G401 (cell line): ENCODE results near the gene PVALEF. TPM values are rescaled to one million over a fixed set of nuclear protein-coding genes. Genes with fewer than 3 reads are reported as not detected.
A peak's percentile ranks its signal among the peaks of the same experiment; 100 is the strongest.

Experiments
- DNase-seq: peaks from one replicate; pipeline ENCODE4 v3.0.0-alpha.2; 2015; ENCODE audit warnings: low spot score
- in situ Hi-C: cut with HindIII; loops from 2 replicates; pipeline ENCODE4 v1.10.0; 2016; ENCODE audit warnings: low sequenced_read_pairs, mixed read lengths
- total RNA-seq: library from RNA; depleted of rRNA; stranded (reverse); fragments of >200 nt; shearing (Covaris generic); gene quantifications from 2 replicates; pipeline ENCODE4 v1.2.3, GENCODE V29; 2014

Gene PVALEF
- total RNA-seq, 1 experiment from 2014 or later, result not detected

GRCh38 chr17:81191116-81191515 is 25.8 kb downstream of the PVALEF start:
- DNase-seq, result no peak
- in situ Hi-C loops, result no loop called here

GRCh38 chr17:81191646-81192045 is 26.3 kb downstream of the PVALEF start:
- in situ Hi-C loops, result no loop called here
- no peak for DNase-seq

DNA sequence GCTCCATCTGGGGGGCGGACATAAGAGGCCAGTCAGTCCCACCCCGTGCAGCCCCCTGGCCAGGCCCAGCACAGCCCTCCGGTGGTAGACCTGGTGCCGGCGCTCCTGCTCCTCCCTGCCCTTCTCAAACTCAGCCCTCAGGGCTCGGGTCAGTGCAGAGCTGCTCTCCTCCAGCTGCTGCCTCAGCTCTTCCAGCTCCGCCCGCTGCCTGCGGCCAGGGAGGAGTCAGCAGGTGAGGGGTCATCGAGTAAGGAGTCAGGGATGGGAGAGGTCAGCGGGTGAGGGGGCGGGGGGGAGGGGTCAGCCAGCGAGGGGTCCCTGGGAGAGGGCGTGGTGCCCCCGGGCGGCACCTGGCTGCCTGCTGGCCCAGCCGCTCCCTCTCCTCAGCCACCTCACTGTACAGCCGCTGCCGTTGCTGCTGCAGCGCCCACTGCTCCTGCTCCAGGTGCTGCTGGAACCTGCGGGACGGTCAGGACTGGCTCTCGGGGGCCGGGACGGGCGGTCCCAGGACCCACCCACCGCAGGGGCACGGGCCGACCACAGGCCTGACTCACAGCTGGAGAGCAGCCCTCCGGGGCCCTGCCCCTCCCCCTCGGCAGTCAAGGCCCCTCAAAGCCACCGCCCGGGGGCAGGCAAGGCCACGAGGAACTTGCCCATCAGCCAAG is 27.2 kb downstream of the PVALEF start:
- in situ Hi-C loops, result no loop called here
- DNase-seq, result no peak

DNA sequence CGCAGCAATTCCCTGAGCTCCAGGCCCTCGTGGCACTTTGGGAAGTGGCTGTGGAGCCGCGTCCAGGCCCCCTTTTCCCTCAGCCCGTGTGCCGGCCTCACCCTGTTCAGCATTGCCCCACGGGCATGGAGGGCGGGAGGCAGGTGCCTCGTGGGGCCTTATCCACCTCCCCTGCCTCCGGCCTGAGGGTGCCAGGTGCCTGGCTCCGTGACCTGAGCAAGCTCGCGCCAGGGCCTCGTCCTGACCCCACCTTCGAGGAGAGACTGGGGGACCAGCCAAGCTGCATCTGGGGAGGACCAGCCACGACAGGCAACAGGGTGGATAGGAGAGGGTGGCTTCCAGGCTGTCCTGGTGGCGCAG is 27.7 kb downstream of the PVALEF start:
- in situ Hi-C loops, result no loop called here

DNA sequence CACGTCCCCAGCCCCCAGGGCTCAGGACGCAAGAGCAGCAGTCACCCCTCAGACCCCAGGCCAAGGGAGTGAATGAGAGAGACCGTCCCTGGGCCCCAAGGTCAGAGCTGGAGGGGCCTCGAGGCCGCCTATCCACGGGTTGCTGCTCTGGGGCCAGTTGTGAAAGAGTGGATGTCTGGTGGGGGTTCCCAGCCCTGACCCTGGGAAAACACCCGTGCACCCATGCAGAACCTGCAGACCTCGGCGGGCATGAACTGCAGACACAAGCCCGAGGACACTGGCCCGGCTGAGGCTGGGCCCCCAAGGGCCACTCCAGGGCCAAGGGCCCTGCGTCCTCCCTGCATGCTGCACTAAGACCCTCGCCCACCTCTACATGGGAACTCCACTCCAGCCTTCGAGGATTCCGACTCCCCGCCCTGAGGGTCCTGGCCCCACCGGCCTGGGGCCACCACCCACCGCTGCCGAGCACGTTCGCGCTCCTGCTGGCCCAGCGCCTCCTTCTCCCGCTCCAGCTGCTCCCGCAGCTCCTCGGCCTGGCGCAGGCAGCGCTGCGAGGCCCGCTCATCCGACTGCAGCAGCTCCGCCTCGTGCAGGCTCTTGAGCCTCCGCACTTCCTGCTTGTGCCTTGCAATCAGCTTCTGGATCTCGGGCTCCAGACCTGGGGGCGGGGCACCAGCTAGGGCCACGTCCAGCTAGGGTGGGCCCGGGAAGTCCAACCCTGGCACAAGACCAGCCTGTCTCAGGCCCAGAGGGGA is 28.3 kb downstream of the PVALEF start:
- no peak for DNase-seq
- in situ Hi-C loops, result no loop called here

More for the DNA sequence above, 27.7 kb downstream of the PVALEF start:
- DNase-seq, result no peak

- no peak for DNase-seq
- in situ Hi-C loops, result no loop called here
Observed at GRCh38 chr17:81194225-81194760, 29.0 kb downstream of the PVALEF start.

DNA sequence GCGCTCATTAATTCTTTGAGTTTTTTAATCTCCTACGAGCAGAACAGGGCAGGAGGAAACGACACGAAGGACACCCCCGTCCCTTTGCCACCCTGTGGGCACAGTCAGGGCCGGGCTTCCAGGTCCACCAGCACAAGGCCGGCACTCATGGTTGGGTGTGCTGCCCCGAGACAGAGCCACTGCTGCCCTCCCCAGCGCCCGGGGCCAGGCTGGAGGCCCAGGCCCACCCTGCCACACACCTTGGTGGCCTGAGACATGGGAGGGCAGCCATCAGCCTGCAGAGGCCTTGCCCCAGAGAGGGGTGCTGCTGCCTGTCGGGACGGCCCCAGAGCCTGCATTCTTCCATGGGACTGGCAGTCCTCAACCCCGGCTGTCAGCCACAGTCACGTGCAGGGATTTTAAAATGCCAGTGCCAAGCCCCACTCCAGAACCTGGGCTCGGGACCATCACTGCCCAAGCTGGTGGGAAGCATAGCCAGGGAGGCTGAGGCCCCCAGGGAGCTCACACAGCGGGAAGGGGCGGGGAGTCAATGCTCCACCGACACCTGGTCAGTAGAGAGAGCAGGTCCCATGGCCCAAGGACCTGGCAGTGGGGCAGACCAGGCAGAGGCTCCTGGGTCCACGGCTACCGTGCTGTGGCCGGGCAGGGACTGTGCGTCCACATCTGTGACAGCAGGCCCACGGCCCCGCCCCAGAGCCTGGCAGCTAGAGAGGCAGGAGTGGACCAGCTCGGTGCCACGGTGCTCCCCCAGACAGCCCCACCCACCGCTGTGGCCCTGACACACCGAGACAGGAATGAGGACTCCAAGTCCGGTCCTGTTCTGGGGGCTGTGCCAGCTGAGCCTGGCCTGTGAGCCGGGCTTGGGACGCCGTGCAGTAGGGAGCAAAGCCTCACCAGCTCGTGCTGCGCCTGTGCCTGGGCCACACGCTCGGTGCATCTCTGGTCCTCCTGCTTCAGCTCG is 29.9 kb downstream of the PVALEF start:
- DNase-seq, result no peak
- in situ Hi-C loops, result no loop called here

DNA sequence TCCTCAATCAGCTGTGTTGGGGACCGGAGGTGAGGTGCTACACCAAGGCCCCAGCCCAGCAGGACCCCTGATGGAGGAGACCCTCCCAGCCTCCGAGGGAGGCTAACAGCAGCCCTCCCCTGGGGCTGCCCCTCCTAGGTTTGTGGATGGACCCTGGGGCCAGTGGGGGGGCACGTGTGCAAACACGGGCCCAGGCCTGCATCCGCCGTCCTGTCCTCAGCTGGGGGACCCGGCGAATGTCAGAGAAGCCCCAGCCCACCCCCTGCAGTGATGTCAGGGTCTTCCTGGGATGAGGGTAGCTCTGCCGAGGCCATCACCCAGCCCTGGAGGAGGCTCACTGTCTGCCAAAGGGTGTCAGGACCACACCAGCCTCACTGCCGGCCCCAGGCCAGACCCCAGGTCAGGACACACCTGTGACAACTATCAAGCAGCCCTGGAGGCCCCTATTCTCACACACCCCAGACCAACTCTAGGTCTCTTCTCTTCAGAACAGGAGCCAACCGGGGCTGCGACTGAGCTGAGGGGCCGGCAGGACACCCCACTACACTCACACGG is 30.7 kb downstream of the PVALEF start:
- DNase-seq, result no peak
- in situ Hi-C loops, result no loop called here

DNA sequence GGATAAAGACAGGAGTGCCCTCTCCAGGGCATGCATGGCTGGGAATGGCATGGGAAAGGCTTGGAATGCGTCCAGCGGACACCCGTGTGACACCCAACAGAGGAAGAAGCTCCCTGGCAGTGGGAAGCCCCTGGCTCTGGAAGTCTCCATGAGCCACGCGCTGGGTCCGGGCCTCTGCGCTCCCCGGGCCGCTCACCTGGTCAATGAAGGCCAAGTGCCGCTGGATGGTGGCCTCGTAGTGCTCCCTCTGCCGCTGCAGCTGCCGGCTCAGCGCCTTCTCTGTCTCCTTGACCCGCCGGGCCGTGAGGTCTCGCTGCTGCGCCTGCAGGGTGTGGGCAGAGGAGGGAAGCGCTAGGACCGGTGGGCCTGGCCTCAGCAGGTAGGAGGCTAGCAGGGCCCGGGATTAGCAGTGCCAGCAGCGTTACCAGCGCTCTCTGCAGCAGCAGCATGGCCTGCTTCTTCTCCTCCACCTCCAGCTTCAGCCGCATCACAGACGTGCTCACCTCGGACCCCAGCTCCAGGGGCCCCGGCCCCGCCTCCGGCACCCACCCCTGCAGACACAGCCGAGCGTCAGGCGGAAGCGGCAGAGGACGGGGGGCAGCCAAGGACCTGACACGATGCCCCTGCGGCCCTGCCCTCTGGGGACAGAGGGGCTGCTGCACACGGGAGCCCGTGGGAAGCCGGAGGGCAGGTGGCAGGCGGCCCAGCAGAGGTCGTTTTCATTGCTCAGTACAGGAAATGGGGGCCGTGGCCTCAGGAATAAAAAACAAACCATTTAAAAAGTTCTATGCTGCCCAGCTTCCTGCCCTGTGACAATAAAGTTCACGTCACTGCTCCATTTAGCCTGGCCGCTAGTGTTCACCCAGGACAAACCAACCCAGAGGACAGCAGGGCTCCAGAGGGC is 31.4 kb downstream of the PVALEF start:
- in situ Hi-C loops, result no loop called here
- DNase-seq, result no peak

DNA sequence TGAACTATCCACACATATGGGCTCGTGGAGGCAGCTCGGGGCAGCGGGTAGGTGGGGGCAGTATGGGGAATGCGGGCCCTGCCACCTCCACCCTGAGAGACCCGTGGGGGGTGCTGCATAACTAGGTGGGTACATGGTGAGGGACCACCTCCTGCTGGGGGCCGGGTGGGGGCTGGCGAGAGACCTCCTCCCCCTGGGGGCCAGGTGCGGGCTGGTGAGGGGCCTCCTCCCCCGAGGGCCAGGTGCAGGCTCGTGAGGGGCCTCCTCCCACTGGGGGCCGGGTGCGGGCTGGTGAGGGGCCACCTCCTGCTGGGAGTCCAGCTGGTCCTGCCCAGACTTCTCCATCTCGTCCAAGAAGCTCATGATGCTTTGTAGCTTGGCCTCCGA is 32.1 kb downstream of the PVALEF start:
- DNase-seq, result no peak
- in situ Hi-C loops, result no loop called here

DNA sequence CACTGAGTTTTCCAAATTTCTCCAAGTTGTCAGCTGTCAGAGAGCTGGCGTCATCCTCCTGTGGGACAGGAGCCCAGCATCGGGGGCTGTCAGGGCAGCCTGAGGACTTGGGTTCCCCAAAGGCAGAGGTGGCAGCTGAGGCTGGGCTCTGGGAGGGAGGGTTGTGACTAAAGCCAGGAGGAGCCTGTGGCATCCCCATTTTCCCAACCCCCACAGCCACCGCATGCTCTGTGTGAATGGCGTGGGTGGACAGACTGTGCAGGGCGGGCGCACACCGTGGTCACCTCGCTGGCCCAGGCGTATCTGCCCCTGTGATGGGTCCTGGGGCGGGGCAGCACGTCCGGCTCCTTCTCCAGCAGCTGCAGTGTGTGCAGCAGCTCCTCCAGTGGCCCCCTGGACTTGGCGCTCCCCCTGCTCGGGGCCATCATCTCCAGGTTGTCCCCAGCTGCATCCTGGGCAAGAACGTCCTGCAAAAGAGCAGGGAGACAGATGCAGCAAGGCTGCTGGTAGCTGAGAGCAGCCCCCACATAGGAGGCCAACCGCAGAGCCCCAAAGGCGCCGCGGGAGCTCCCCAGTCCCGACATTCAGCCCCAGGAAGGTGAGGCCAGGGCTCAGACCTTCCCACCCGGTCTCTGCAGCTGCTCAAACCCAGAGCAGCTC is 32.7 kb downstream of the PVALEF start:
- DNase-seq, result no peak
- in situ Hi-C loops, result no loop called here

- no peak for DNase-seq
- in situ Hi-C loops, result no loop called here
Observed at GRCh38 chr17:81198826-81199481, 33.6 kb downstream of the PVALEF start.

DNA sequence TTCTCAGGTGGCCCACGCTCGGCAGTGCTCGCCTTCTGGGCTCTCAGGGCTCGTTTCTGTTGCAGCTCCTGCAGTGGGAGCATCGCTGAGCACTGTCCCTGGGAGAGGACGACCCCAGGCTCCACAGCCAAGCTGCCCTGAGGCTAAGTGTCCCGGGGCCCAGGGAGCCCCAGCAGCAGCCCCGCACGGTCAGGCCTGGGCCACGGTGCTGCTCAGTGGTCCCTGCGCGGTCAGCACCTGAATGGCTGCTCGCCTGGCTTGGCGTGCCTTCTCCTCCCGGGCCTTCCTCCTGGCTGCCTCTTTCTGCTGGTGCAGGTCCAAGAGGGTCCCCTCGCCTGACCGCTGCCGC is 34.1 kb downstream of the PVALEF start:
- no peak for DNase-seq
- in situ Hi-C loops, result no loop called here

GRCh38 chr17:81200201-81200600 is 34.9 kb downstream of the PVALEF start:
- DNase-seq, result no peak
- in situ Hi-C loops, result no loop called here

DNA sequence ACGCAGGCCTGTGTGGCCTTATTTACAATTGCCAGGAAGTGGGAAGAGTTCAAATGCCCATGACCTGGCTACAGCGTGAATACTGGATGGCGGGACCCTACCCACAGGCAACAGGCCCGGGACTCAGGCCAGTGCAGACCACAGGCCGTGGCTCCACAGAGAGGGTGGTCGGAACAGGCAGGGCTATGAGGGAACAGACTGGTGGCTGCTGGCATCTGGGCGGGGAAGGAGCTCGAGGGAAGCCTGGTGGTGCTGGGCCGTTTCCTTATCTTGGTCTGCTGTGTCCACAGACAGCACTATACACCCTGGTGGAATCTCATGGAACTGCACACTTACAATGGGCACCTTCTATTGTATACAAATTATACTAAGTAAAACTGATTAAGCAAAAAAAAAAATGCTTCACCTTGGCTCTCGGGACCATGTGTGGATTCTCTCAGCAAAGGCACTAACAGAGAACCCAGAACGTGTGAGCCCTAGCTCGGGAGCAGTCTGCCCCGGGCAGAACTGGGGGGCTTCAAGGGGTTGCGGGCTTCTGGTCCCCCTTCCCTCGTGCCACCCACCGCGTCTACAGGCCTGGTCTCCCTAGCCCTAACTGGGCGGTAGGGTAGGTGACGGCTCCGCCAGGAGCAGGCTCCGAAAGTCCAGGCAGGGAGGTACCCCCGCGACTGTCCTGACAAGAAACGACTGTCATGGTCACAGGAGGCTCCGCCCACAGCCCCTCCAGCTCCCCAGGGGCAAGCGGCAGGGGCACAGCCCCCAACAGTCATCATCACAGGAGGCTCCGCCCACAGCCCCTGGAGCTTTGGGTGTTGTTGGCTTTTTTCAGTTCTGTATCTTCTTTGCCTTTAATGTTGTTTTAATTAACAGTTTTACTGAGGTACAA is 35.6 kb downstream of the PVALEF start:
- in situ Hi-C loops, result no loop called here
- peak; percentile 82 for DNase-seq

DNA sequence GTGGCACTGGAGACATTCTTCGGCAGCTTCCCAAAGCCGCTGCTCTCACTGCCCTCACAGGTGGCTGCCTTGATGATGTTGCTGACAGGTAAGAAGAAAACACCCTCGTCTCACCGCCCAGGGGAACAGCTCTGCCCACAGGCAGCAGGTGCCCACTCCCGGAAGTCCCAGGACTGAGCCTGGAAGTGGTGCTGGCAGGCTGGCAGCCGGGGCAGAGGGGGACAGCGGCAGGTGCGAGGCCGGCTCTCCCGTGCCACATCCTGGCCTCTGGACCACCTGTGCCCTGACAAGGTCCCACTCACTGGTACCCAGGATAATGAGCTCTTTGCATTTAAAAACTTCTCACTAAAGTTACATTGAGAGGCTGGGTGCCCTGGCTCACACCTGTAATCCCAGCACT is 37.0 kb downstream of the PVALEF start:
- in situ Hi-C loops, result no loop called here
- no peak for DNase-seq

DNA sequence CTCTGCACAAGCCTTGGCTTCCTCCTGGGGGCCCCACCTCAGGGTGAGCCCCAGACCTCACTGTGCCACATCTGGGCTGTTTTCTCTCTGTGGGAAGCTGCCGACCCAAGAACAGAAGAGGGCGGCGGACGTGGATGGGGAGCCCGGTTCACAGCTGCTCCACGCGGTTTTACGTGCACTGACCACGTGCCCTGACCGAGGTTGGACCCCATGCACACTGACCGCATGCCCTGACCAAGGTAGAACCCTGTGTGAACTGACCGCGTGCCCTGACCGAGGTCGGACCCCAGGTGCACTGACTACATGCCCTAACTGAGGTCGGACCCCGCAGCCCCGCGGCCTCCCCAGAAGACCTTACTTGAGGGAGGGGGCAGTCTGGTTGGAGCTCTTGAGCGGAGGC is 37.8 kb downstream of the PVALEF start:
- DNase-seq, result no peak
- in situ Hi-C loops, result no loop called here
